ENCODE measurements around the gene PRDX5.

- TF ChIP-seq ARNTL (CRISPR knock-in tag; IDR thresholded peaks at IDR 0.05; ENCODE audit: borderline replicate concordance, low read depth) (no peak), ISL1 (CRISPR knock-in tag; IDR thresholded peaks at IDR 0.05) (no peak), ZC3H10 (CRISPR knock-in tag; IDR thresholded peaks at IDR 0.05) (no peak), ZNF565 (CRISPR knock-in tag; conservative IDR thresholded peaks at IDR 0.05; ENCODE audit: low read depth) (no peak)
- TF ChIP-seq, protein P1, sequence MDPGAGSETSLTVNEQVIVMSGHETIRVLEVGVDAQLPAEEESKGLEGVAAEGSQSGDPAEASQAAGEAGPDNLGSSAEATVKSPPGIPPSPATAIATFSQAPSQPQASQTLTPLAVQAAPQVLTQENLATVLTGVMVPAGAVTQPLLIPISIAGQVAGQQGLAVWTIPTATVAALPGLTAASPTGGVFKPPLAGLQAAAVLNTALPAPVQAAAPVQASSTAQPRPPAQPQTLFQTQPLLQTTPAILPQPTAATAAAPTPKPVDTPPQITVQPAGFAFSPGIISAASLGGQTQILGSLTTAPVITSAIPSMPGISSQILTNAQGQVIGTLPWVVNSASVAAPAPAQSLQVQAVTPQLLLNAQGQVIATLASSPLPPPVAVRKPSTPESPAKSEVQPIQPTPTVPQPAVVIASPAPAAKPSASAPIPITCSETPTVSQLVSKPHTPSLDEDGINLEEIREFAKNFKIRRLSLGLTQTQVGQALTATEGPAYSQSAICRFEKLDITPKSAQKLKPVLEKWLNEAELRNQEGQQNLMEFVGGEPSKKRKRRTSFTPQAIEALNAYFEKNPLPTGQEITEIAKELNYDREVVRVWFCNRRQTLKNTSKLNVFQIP (CRISPR knock-in tag; IDR thresholded peaks at IDR 0.05; ENCODE audit: borderline replicate concordance, low read depth): no peak
Measured at GRCh38 chr11:64320556-64320955, 2.6 kb downstream of the PRDX5 start.

Measured in SK-N-SH treated with all-trans-retinoic acid at 6 μM for 48 hours (cell line).